PC-3 (cell line): ENCODE results near the gene RBM11.

Source experiments
- EZH2 ChIP-seq: fragments of 300-600 bp; sonication (generic); IDR thresholded peaks from one replicate; pipeline ENCODE4 v1.6.1; 2017; ENCODE audit warnings: antibody characterized with exemption, mild to moderate bottlenecking, low read length; ENCODE audit not compliant: unreplicated experiment
- EZH2phosphoT487 ChIP-seq: fragments of 300-600 bp; sonication (generic); IDR thresholded peaks from 2 replicates; pipeline ENCODE4 v1.6.1; 2018; ENCODE audit warnings: mild to moderate bottlenecking, antibody characterized with exemption, low read length, borderline replicate concordance
- TF ChIP-seq, protein P1 (sequence below): fragments of 300-600 bp; sonication (generic); conservative IDR thresholded peaks from 2 replicates; pipeline ENCODE4 v1.5.1; 2017; ENCODE audit warnings: antibody characterized with exemption, low read depth, mild to moderate bottlenecking, low read length

DNA sequence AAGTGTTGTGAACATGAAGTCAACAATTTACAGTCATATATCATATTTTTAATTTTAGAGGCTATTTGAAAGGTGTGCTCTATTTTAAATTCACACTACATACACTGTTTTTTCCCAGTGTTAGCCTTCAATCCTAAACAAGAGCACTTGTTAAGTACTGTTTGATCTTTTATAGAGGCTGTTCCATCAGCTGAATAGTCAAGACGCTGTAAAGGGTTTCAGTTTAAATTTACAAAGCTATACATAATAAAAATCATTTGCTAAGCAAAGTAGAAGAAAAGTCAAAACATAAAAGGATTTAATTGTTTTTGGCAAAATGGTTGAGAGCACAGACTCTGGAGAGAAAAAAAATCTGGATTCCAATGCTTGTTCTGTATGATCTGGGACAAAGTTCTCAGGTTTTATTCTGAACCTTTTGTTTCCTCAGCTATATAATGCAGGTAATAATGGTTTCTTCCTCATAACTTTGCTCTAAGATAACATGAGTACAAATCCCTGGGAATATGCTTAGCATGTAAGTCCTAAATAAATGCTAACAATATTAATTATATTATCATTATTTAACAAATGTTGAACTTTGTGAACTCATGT, 44.3 kb downstream of the RBM11 start:
- TF ChIP-seq EZH2 (no peak), EZH2phosphoT487 (no peak)
- TF ChIP-seq, protein P1, sequence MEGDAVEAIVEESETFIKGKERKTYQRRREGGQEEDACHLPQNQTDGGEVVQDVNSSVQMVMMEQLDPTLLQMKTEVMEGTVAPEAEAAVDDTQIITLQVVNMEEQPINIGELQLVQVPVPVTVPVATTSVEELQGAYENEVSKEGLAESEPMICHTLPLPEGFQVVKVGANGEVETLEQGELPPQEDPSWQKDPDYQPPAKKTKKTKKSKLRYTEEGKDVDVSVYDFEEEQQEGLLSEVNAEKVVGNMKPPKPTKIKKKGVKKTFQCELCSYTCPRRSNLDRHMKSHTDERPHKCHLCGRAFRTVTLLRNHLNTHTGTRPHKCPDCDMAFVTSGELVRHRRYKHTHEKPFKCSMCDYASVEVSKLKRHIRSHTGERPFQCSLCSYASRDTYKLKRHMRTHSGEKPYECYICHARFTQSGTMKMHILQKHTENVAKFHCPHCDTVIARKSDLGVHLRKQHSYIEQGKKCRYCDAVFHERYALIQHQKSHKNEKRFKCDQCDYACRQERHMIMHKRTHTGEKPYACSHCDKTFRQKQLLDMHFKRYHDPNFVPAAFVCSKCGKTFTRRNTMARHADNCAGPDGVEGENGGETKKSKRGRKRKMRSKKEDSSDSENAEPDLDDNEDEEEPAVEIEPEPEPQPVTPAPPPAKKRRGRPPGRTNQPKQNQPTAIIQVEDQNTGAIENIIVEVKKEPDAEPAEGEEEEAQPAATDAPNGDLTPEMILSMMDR: no peak
